Panc1 (cell line): ENCODE data around the gene PLPP4. TPM values are rescaled to one million over a fixed set of nuclear protein-coding genes. Genes with fewer than 3 reads are reported as not detected.

Experiments
- ATAC-seq: fragments of 200-7000 bp; cut with Tn5 transposase; 2 replicates; pipeline ENCODE4 v1.9.1; 2020; ENCODE audit warnings: mild to moderate bottlenecking, moderate library complexity
- BruUV-seq: library from RNA; stranded (reverse); fragments of 400-500 nt; replicated peaks from 2 replicates; lab custom pipeline; 2021; lab: Mats Ljungman, UMichigan
- CTCF ChIA-PET: fragments of 300-600 bp; sonication (Branson Sonifier 250); formaldehyde crosslinking; loops from one replicate; lab custom pipeline; 2022; ENCODE audit warnings: antibody characterized with exemption; lab: Charles Lee
- POLR2A ChIA-PET: fragments of 300-600 bp; sonication (Branson Sonifier 250); formaldehyde crosslinking; loops from one replicate; lab custom pipeline; 2022; ENCODE audit warnings: antibody characterized with exemption; lab: Charles Lee
- DNase-seq: peaks from one replicate; pipeline ENCODE4 v3.0.0-alpha.2; 2010; ENCODE audit warnings: low read depth, low spot score
- H3K27ac ChIP-seq: 2 replicates; pipeline ENCODE4 v1.5.1; 2011; ENCODE audit warnings: mild to moderate bottlenecking, low read length, inconsistent platforms
- H3K27me3 ChIP-seq: fragments of 200-500 bp; sonication (Bioruptor generic); 2 replicates; pipeline ENCODE4 v1.6.0; 2014; ENCODE audit warnings: low read length, inconsistent platforms; ENCODE audit not compliant: control insufficient read depth, insufficient read depth
- H3K36me3 ChIP-seq: fragments of 200-500 bp; sonication (Bioruptor generic); 2 replicates; pipeline ENCODE4 v1.5.1; 2014; ENCODE audit warnings: inconsistent platforms, mild to moderate bottlenecking, low read length, moderate library complexity; ENCODE audit not compliant: control insufficient read depth, insufficient read depth
- H3K4me1 ChIP-seq: 2 replicates; pipeline ENCODE4 v1.5.1; 2011; ENCODE audit warnings: inconsistent platforms, mild to moderate bottlenecking, low read length, moderate library complexity; ENCODE audit not compliant: control insufficient read depth, insufficient read depth
- H3K4me3 ChIP-seq, 2 experiments: 2 replicates each; pipeline ENCODE4 v1.5.1; 2011 to 2012; ENCODE audit warnings: low read depth in 2 of 2, low read length in 2 of 2, mild to moderate bottlenecking in 2 of 2, inconsistent platforms in 1 of 2, moderate library complexity in 1 of 2
- H3K9me3 ChIP-seq: fragments of 200-500 bp; sonication (Bioruptor generic); 2 replicates; pipeline ENCODE4 v1.5.1; 2014; ENCODE audit warnings: low read depth, mild to moderate bottlenecking, inconsistent platforms, low read length, moderate library complexity; ENCODE audit not compliant: control insufficient read depth, insufficient read depth
- CTCF ChIP-seq: fragments of 450-650 bp; IDR thresholded peaks from 2 replicates; pipeline ENCODE4 v1.5.1; 2017; ENCODE audit warnings: mild to moderate bottlenecking
- POLR2AphosphoS5 ChIP-seq: IDR thresholded peaks from 2 replicates; pipeline ENCODE4 v1.6.1; 2012; ENCODE audit warnings: mild to moderate bottlenecking, low read depth, low read length, moderate library complexity
- REST ChIP-seq, 2 experiments: IDR thresholded peaks; 2 replicates each; pipeline ENCODE4 v1.6.1; 2011 to 2012; ENCODE audit warnings: low read depth in 2 of 2, control low read depth in 1 of 2, low read length in 1 of 2, mild to moderate bottlenecking in 1 of 2, moderate library complexity in 1 of 2; ENCODE audit not compliant: insufficient read depth in 1 of 2
- SIN3A ChIP-seq: IDR thresholded peaks from 2 replicates; pipeline ENCODE4 v1.6.1; 2012; ENCODE audit warnings: low read depth, mild to moderate bottlenecking, low read length, moderate library complexity, borderline replicate concordance; ENCODE audit not compliant: insufficient read depth
- TCF7L2 ChIP-seq: IDR thresholded peaks from 2 replicates; pipeline ENCODE4 v1.6.1; 2011; ENCODE audit warnings: mild to moderate bottlenecking, low read depth, low read length, inconsistent platforms
- in situ Hi-C: cut with HindIII; loops from 2 replicates; pipeline ENCODE4 v1.10.0; 2016; ENCODE audit warnings: low sequenced_read_pairs, low pct_unique_long_range_greater_than_20kb
- intact Hi-C: fragments of 100-400 bp; cut with micrococcal nuclease; formaldehyde crosslinking; loops from one replicate; pipeline ENCODE4 v1.10.0; 2022; ENCODE audit not compliant: unreplicated experiment
- total RNA-seq: library from RNA; stranded (reverse); gene quantifications from one replicate; pipeline ENCODE4 v1.2.1, GENCODE V29; 2021; ENCODE audit not compliant: unreplicated experiment

The PLPP4 gene
- total RNA-seq, 1 experiment from 2014 or later, result 0.18 TPM

GRCh38 chr10:120455004-120455403 lies 2.0 kb upstream of the PLPP4 start:
- DNase-seq, result no peak
- POLR2A ChIA-PET, result no interaction called here

GRCh38 chr10:120455606-120456005 lies 1.4 kb upstream of the PLPP4 start:
- peaks cover 32% of the 10 kb centered on the region for H3K27me3 ChIP-seq
- CTCF ChIA-PET, result no interaction called here
- intact Hi-C loops, result no loop called here
- H3K27ac ChIP-seq, result no peak overlapping the region
- H3K4me1 ChIP-seq, result no peaks in the 10 kb centered on the region; the same call in 1 of the 2 replicates
- no TSS peak for BruUV-seq
- POLR2A ChIA-PET, result no interaction called here
- no peaks in the 10 kb centered on the region for H3K9me3 ChIP-seq
- in situ Hi-C loops, result no loop called here
- ATAC-seq (no peak), DNase-seq (no peak)
- H3K4me3 ChIP-seq, result no peak overlapping the region
- no peak for TF ChIP-seq TCF7L2
- TF ChIP-seq CTCF, result no peak
- TF ChIP-seq REST (IDR thresholded peaks at IDR 0.05; ENCODE audit: insufficient read depth in 1 of 2, low read depth in 2 of 2, low read length in 1 of 2), result no peak
- no peak for TF ChIP-seq POLR2AphosphoS5
- no peak for TF ChIP-seq SIN3A
- H3K36me3 ChIP-seq, result no peaks in the 10 kb centered on the region

More at GRCh38 chr10:120455004-120455403, 2.0 kb upstream of the PLPP4 start:
- H3K4me3 ChIP-seq, result no peak overlapping the region
- no peak for ATAC-seq
- peaks cover 32% of the 10 kb centered on the region for H3K27me3 ChIP-seq
- TF ChIP-seq REST (IDR thresholded peaks at IDR 0.05; ENCODE audit: insufficient read depth in 1 of 2, low read depth in 2 of 2, low read length in 1 of 2), result no peak
- TF ChIP-seq SIN3A, result no peak
- no peak for TF ChIP-seq CTCF
- no peak for TF ChIP-seq TCF7L2
- no peak for TF ChIP-seq POLR2AphosphoS5
- H3K27ac ChIP-seq, result no peak overlapping the region
- intact Hi-C loops, result no loop called here
- no TSS peak for BruUV-seq
- in situ Hi-C loops, result no loop called here
- no peaks in the 10 kb centered on the region for H3K36me3 ChIP-seq
- CTCF ChIA-PET, result no interaction called here
- H3K9me3 ChIP-seq, result no peaks in the 10 kb centered on the region
- H3K4me1 ChIP-seq, result no peaks in the 10 kb centered on the region; the same call in 1 of the 2 replicates
